ENCODE results near the gene SMCO3.

GRCh38 chr12:14767617-14768016 is 46.4 kb downstream of the SMCO3 start:
- TF ChIP-seq SNAI2 (CRISPR knock-in tag; IDR thresholded peaks at IDR 0.05) (no peak), ARNTL (CRISPR knock-in tag; IDR thresholded peaks at IDR 0.05; ENCODE audit: borderline replicate concordance, low read depth) (no peak), ZNF70 (CRISPR knock-in tag; IDR thresholded peaks at IDR 0.05) (no peak), TCF4 (CRISPR knock-in tag; IDR thresholded peaks at IDR 0.05; ENCODE audit: borderline replicate concordance) (no peak), ZFP3 (CRISPR knock-in tag; IDR thresholded peaks at IDR 0.05) (no peak), ZNF8 (CRISPR knock-in tag; IDR thresholded peaks at IDR 0.05) (no peak), RARB (CRISPR knock-in tag; IDR thresholded peaks at IDR 0.05) (no peak), ZNF565 (CRISPR knock-in tag; conservative IDR thresholded peaks at IDR 0.05; ENCODE audit: low read depth) (no peak)
- TF ChIP-seq, protein P1, sequence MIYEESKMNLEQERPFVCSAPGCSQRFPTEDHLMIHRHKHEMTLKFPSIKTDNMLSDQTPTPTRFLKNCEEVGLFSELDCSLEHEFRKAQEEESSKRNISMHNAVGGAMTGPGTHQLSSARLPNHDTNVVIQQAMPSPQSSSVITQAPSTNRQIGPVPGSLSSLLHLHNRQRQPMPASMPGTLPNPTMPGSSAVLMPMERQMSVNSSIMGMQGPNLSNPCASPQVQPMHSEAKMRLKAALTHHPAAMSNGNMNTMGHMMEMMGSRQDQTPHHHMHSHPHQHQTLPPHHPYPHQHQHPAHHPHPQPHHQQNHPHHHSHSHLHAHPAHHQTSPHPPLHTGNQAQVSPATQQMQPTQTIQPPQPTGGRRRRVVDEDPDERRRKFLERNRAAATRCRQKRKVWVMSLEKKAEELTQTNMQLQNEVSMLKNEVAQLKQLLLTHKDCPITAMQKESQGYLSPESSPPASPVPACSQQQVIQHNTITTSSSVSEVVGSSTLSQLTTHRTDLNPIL (CRISPR knock-in tag; IDR thresholded peaks at IDR 0.05; ENCODE audit: low read depth) = no peak
